Measurements from ENCODE around the gene TAF3.

DNA sequence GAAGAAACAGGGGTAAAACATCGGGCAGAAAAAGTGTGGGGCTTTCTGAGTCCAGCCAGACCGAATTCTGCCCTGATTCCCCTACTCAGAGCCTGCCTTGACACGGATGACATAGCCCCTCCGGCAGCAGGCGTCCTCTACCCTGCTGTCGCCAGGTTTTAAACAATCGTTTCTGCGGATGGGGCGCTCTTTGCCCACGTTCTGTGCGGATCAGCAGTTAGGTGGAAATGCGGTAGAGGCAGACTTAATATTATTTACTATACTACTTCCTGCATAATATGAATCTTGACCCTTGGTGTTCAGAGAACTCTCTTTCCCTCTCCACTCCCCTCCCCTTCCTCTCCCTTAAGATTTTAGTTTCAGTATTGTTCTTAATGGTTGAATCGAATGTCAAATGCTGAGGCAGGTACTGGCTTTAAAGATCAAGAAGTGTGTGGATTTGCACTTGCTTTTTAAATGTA lies 238.6 kb downstream of the TAF3 start:
- TF ChIP-seq, protein P1, sequence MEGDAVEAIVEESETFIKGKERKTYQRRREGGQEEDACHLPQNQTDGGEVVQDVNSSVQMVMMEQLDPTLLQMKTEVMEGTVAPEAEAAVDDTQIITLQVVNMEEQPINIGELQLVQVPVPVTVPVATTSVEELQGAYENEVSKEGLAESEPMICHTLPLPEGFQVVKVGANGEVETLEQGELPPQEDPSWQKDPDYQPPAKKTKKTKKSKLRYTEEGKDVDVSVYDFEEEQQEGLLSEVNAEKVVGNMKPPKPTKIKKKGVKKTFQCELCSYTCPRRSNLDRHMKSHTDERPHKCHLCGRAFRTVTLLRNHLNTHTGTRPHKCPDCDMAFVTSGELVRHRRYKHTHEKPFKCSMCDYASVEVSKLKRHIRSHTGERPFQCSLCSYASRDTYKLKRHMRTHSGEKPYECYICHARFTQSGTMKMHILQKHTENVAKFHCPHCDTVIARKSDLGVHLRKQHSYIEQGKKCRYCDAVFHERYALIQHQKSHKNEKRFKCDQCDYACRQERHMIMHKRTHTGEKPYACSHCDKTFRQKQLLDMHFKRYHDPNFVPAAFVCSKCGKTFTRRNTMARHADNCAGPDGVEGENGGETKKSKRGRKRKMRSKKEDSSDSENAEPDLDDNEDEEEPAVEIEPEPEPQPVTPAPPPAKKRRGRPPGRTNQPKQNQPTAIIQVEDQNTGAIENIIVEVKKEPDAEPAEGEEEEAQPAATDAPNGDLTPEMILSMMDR (IDR thresholded peaks at IDR 0.05) = no peak
- no peak for TF ChIP-seq POLR2A (IDR thresholded peaks at IDR 0.05)

Data from uterus (tissue), 2 donors.